ENCODE data around the gene ZNF497.

The ZNF497 gene

GRCh38 chr19:58367698-58368454 lies 5.3 kb upstream of the ZNF497 start:
- TF ChIP-seq POLR2A (IDR thresholded peaks at IDR 0.05; ENCODE audit: low read depth, low read length), result no peak
- no peak for DNase-seq (ENCODE audit: insufficient read length, low spot score)
- no peak for FAIRE-seq

- FAIRE-seq (no peak), DNase-seq (ENCODE audit: insufficient read length, low spot score) (no peak)
- no peak for TF ChIP-seq POLR2A (IDR thresholded peaks at IDR 0.05; ENCODE audit: low read depth, low read length)
Observed at GRCh38 chr19:58366585-58367430, 4.3 kb upstream of the ZNF497 start.

GRCh38 chr19:58364146-58364545 lies 1.6 kb upstream of the ZNF497 start:
- no peak for TF ChIP-seq POLR2A (IDR thresholded peaks at IDR 0.05; ENCODE audit: low read depth, low read length)
- FAIRE-seq, result no peak
- DNase-seq (ENCODE audit: insufficient read length, low spot score), result no peak

- DNase-seq (ENCODE audit: insufficient read length, low spot score) (no peak), FAIRE-seq (no peak)
- peak; percentile 60 for TF ChIP-seq POLR2A (IDR thresholded peaks at IDR 0.05; ENCODE audit: low read depth, low read length)
Observed at GRCh38 chr19:58361900-58362271, 665 bp downstream of the ZNF497 start.

- DNase-seq (ENCODE audit: insufficient read length, low spot score) (no peak), FAIRE-seq (no peak)
- TF ChIP-seq POLR2A (IDR thresholded peaks at IDR 0.05; ENCODE audit: low read depth, low read length), result no peak
Observed at GRCh38 chr19:58357481-58358145, 4.9 kb downstream of the ZNF497 start.

GRCh38 chr19:58356766-58357480 lies 5.6 kb downstream of the ZNF497 start:
- DNase-seq (ENCODE audit: insufficient read length, low spot score) (no peak), FAIRE-seq (no peak)
- TF ChIP-seq POLR2A (IDR thresholded peaks at IDR 0.05; ENCODE audit: low read depth, low read length), result no peak

- no peak for TF ChIP-seq POLR2A (IDR thresholded peaks at IDR 0.05; ENCODE audit: low read depth, low read length)
- DNase-seq (ENCODE audit: insufficient read length, low spot score), result no peak
Observed at GRCh38 chr19:58355908-58356765, 6.4 kb downstream of the ZNF497 start.

GRCh38 chr19:58355215-58355796 lies 7.2 kb downstream of the ZNF497 start:
- DNase-seq (ENCODE audit: insufficient read length, low spot score), result no peak
- no peak for FAIRE-seq

More at GRCh38 chr19:58355908-58356765, 6.4 kb downstream of the ZNF497 start:
- no peak for FAIRE-seq

GRCh38 chr19:58354478-58355030 lies 8.0 kb downstream of the ZNF497 start:
- no peak for FAIRE-seq
- TF ChIP-seq POLR2A (IDR thresholded peaks at IDR 0.05; ENCODE audit: low read depth, low read length), result no peak
- DNase-seq (ENCODE audit: insufficient read length, low spot score), result no peak

More at GRCh38 chr19:58355215-58355796, 7.2 kb downstream of the ZNF497 start:
- TF ChIP-seq POLR2A (IDR thresholded peaks at IDR 0.05; ENCODE audit: low read depth, low read length), result no peak

- DNase-seq (ENCODE audit: insufficient read length, low spot score), result no peak
- TF ChIP-seq POLR2A (IDR thresholded peaks at IDR 0.05; ENCODE audit: low read depth, low read length), result no peak
- no peak for FAIRE-seq
Observed at GRCh38 chr19:58353717-58354477, 8.7 kb downstream of the ZNF497 start.

Measured in H54 (cell line).